ENCODE results near the gene VPS26A.

DNA sequence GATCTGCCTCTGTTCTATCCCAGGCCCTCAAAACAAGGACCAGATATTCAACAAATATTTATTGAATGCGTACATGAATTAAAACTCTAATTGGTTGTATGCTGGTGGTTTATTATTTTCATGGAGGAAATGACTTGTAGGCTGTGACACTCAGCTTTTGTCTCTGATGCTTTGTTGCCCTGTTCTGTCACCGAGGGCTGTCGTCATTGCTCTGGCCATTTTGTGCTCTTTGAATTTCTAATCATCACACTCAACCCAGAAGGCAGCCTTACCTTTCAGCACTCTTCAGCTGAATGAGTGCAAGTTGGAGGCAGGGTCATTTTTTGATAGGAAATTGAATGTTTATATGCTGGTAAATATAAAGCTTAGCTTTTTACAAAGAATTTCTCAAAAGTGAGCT is 21.5 kb upstream of the VPS26A start:
- TF ChIP-seq, protein P1, sequence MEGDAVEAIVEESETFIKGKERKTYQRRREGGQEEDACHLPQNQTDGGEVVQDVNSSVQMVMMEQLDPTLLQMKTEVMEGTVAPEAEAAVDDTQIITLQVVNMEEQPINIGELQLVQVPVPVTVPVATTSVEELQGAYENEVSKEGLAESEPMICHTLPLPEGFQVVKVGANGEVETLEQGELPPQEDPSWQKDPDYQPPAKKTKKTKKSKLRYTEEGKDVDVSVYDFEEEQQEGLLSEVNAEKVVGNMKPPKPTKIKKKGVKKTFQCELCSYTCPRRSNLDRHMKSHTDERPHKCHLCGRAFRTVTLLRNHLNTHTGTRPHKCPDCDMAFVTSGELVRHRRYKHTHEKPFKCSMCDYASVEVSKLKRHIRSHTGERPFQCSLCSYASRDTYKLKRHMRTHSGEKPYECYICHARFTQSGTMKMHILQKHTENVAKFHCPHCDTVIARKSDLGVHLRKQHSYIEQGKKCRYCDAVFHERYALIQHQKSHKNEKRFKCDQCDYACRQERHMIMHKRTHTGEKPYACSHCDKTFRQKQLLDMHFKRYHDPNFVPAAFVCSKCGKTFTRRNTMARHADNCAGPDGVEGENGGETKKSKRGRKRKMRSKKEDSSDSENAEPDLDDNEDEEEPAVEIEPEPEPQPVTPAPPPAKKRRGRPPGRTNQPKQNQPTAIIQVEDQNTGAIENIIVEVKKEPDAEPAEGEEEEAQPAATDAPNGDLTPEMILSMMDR (IDR thresholded peaks at IDR 0.05; ENCODE audit: insufficient read depth, low read depth, low read length): no peak
- TF ChIP-seq EZH2 (IDR thresholded peaks at IDR 0.05; ENCODE audit: insufficient read depth, low read length): no peak
